Bronchial epithelial cell (primary cell): ENCODE results near the gene ADGRA1. TPM values are rescaled to one million over a fixed set of nuclear protein-coding genes. Genes with fewer than 3 reads are reported as not detected.

Experiments used
- DNase-seq: peaks from one replicate; pipeline ENCODE4 v3.0.0-alpha.2; 2010; ENCODE audit warnings: low read depth
- FAIRE-seq: peaks from 2 replicates; lab custom pipeline; 2011; peaks lifted over from hg19 to GRCh38; lab: Jason Lieb, UNC
- H3K27me3 ChIP-seq: 2 replicates; pipeline ENCODE4 v1.5.1; 2011; ENCODE audit warnings: low read length; ENCODE audit not compliant: control insufficient read depth, insufficient read depth
- H3K36me3 ChIP-seq: 2 replicates; pipeline ENCODE4 v1.5.1; 2011; ENCODE audit warnings: low read length; ENCODE audit not compliant: control insufficient read depth, insufficient read depth
- H3K4me3 ChIP-seq: 2 replicates; pipeline ENCODE4 v1.5.1; 2011; ENCODE audit warnings: mild to moderate bottlenecking, low read depth, low read length, control low read depth
- total RNA-seq: library from RNA; depleted of rRNA; stranded (reverse); fragments of >200 nt; gene quantifications from 2 replicates; pipeline ENCODE4 v1.2.1, GENCODE V29; 2014
- TF ChIP-seq, protein P1 (sequence below): IDR thresholded peaks from 2 replicates; pipeline ENCODE4 v1.5.1; 2011; ENCODE audit warnings: mild to moderate bottlenecking, moderate library complexity, low read length, control low read depth, inconsistent platforms; ENCODE audit not compliant: insufficient read depth, severe bottlenecking

ADGRA1 gene
- total RNA-seq, 1 donor from 2014 or later, result not detected

DNA sequence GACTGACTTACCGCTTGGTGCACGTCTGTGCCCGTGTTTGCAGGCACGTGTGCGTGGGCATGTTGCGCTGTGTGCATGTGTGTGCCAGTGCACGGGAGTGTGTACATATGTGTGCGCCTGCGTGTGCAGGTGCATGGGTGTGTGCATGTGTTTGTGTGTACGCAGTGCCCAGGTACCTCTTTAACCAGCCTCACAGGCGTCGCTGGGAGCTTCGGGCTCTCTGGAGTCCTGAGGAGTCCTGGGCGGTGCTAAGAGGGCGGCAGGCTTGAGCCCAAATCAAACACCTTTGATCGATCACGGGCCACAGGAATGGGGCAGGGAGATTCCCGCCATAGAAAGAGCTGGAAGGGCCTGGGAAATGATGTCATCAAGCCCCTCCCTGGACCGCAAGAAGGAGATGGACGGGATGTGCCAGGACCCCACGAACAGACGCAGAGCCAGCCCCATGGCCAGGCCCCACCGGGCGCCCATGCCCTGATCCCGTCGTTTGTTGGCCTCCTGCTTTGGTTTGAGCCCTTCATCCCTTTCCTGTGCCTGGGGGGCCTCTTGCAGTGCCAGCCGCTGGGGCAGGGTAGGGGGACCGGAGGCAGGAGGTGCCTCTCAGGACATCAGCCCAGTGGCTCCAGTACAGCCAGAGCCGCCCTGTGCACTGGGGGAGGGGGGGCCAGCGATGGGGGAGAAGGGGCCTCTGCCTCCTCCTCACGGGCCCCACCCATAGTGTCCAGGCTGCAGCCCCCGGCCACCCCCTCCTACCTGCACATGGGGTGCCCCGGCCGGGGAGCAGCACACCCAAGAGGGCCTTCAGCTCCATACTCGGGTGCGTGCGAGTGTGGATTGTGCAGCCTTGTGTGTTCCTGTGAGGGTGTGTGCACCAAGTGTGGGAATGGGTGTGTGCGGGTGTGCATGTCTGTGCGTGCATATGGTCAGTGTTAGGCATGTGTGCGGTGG, 78.1 kb downstream of the ADGRA1 start:
- H3K27me3 ChIP-seq, result peaks cover 6% of the 10 kb centered on the region
- TF ChIP-seq, protein P1, sequence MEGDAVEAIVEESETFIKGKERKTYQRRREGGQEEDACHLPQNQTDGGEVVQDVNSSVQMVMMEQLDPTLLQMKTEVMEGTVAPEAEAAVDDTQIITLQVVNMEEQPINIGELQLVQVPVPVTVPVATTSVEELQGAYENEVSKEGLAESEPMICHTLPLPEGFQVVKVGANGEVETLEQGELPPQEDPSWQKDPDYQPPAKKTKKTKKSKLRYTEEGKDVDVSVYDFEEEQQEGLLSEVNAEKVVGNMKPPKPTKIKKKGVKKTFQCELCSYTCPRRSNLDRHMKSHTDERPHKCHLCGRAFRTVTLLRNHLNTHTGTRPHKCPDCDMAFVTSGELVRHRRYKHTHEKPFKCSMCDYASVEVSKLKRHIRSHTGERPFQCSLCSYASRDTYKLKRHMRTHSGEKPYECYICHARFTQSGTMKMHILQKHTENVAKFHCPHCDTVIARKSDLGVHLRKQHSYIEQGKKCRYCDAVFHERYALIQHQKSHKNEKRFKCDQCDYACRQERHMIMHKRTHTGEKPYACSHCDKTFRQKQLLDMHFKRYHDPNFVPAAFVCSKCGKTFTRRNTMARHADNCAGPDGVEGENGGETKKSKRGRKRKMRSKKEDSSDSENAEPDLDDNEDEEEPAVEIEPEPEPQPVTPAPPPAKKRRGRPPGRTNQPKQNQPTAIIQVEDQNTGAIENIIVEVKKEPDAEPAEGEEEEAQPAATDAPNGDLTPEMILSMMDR, result no peak
- no peaks in the 10 kb centered on the region for H3K36me3 ChIP-seq
- H3K4me3 ChIP-seq, result no peak overlapping the region
- no peak for DNase-seq
- FAIRE-seq, result no peak

DNA sequence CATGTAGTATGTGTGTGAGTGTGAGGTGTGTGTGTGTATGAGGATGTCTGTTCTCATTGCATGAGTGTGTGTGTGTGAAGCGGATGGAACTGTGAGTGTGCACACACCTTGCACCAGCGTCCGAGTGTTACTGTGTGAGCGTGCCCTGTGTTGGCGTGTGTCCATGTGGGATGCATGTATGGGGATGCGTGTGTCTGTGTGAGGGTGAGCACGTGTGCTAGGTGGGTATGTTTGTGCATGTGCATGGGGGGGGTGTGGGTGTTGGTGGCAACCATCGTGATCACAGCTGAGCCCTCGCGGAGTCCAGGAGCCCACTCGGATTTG, 78.7 kb downstream of the ADGRA1 start:
- TF ChIP-seq, protein P1, result no peak
- no peak overlapping the region for H3K4me3 ChIP-seq
- no peaks in the 10 kb centered on the region for H3K36me3 ChIP-seq
- no peak for DNase-seq
- no peaks in the 10 kb centered on the region for H3K27me3 ChIP-seq
- FAIRE-seq, result peak; percentile 7

DNA sequence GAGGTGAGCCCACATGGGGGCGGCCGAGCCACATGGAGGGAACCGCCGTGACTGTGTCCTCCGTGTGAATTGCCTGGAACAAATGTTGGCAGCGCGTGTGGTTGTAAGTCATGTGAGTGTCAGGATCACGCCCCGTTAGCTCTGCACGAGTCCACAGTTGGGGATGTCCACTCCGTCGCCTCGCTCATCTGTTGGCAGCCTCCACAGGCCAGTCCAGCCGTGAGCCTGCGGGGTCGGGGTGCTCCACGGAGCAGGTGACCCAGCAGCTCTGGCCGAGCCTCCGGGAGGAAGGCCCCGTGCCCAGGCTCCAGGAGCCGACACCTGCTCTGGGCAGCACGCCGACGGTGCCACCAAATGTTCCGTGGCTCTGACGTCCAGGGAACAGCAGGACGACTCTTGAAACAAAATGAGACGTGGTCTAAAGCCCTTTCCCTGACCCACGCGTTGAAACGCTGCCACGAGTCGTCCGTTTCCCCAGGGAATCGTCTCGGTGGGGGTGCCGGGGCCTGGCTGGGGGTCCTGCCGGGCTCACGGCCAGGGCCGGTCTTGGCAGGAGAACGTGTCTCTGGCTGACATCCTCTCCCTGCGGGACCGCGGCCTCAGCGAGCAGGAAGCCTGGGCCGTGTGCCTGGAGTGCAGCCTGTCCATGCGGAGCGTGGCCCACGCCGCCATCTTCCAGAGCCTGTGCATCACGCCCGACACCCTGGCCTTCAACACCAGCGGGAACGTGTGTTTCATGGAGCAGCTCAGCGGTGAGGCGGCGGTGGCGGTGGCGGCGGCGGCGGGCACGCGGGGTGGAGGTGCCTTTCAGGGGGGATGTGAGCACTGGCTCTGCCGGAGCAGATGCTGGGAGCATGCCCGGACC, 79.3 kb downstream of the ADGRA1 start:
- Histone ChIP-seq H3K27me3 (no peaks in the 10 kb centered on the region), H3K4me3 (no peak overlapping the region), H3K36me3 (no peaks in the 10 kb centered on the region)
- TF ChIP-seq, protein P1, result no peak
- FAIRE-seq (no peak), DNase-seq (no peak)

DNA sequence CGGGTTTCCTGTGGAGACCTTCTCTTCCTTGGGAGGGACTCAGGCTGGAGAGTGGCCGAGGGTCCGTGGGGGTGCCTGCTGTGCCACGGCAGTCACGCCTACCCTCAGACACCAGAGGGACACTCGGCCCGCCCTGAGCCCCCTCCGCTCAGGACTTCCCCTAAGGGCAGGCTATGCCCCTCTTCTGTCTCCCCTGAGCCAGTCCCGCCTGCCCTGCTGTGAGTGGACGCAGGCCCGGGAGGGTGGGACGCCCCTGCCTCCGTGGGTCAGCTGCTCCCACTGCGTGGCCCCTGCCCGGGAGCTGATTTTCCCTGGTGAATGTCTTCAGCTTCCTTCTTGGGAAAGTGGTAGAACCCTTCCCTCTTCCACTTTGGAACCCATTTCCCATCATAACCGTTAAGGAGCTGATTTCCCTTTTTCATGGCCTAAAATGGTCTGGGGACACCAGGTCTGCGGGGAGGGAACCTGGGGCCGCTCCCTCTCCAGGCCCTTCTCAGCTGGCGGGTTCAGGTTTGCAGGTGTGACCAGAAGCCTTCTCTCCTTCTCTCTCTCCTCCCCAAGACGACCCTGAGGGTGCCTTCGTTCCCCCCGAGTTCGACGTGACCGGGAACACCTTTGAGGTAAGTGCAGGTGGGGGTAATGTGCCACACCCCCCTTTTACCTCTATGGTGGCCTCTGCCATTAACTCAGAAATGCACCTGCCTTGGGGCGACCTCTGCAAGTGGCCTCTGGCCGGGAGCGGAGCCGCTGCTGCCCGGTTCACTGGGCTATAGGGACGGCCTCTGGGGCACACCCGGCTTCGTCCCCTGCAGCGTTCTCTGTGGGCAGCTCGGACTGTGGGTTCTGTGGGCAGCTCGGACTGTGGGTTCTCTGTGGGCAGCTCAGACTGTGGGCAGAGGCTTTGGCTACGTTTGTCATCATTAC, 80.2 kb downstream of the ADGRA1 start:
- H3K4me3 ChIP-seq, result no peak overlapping the region
- DNase-seq, result no peak
- no peak for FAIRE-seq
- no peaks in the 10 kb centered on the region for H3K27me3 ChIP-seq
- H3K36me3 ChIP-seq, result no peaks in the 10 kb centered on the region
- TF ChIP-seq, protein P1, result no peak

DNA sequence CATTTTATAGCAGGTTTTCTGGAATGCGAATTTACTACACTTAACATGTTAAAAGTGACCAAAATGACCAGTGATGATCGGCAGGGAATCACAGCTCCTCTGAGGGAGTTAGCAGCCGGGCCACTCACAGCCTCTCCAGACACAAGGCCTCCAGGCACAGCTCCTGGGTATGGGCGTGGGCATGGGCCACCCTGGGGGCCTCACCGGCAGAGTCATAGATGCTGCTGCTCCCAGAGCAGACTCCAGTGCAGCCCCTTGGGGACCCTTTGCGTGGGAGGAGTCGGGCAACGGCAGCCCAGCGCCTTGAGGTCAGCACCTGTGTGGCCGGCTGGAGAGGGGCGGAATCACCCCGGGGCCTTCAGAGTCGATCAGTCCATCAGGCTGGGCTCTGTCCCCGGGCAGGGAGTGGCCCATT, 80.9 kb downstream of the ADGRA1 start:
- H3K36me3 ChIP-seq, result no peaks in the 10 kb centered on the region
- no peak for DNase-seq

More for the DNA sequence above, 80.9 kb downstream of the ADGRA1 start:
- no peak for FAIRE-seq
- Histone ChIP-seq H3K4me3 (no peak overlapping the region), H3K27me3 (no peaks in the 10 kb centered on the region)
- TF ChIP-seq, protein P1, result no peak
